ENCODE measurements around the gene DDAH1.
A peak's percentile ranks its signal among the peaks of the same experiment; 100 is the strongest.

The DDAH1 gene

DNA sequence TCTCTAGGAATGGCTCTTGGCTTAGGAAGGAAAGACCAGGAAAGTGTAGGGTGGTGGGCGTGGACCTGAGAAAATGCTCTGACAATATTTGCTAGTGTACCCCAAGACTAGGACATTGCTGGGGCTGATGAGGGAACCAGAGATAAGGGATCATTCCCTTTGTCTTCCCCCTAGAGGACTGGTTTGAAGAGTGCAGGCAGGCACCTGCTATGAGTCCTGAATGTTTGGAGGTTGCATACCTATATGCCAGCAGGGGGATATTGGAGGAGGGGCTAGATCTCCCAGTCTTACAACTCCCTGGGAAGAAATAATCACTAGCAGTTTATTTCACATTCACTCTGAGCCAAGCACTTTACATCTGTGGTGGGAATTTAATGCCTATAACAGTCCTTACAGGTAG lies 182.5 kb downstream of the DDAH1 start:
- DNase-seq (ENCODE audit: low read depth): no peak
- TF ChIP-seq, protein P1, sequence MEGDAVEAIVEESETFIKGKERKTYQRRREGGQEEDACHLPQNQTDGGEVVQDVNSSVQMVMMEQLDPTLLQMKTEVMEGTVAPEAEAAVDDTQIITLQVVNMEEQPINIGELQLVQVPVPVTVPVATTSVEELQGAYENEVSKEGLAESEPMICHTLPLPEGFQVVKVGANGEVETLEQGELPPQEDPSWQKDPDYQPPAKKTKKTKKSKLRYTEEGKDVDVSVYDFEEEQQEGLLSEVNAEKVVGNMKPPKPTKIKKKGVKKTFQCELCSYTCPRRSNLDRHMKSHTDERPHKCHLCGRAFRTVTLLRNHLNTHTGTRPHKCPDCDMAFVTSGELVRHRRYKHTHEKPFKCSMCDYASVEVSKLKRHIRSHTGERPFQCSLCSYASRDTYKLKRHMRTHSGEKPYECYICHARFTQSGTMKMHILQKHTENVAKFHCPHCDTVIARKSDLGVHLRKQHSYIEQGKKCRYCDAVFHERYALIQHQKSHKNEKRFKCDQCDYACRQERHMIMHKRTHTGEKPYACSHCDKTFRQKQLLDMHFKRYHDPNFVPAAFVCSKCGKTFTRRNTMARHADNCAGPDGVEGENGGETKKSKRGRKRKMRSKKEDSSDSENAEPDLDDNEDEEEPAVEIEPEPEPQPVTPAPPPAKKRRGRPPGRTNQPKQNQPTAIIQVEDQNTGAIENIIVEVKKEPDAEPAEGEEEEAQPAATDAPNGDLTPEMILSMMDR (IDR thresholded peaks at IDR 0.05; ENCODE audit: insufficient read depth, low read depth, low read length, missing control alignments): peak; percentile 14
- no peak overlapping the region for H3K4me3 ChIP-seq (ENCODE audit: low read length)

DNA sequence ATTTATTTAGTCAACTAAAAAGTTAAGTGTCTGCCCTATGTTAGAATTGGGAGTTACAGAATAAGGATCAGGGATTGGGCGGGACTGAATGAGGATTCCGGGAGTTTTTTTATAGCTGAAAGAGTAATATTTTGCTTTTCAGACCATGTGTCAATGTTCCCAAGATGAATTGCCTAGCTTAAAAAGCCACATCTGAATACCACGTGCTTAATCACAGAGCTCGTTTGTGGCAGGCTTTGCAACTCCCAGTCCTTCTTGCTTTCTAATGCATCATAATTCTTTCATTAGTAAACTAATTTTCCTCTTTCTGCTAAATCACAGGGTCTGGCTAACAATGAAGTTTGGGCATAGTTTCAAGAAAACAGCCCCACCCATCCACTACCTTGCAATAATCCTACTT lies 184.3 kb downstream of the DDAH1 start:
- no peak overlapping the region for H3K4me3 ChIP-seq (ENCODE audit: low read length)
- TF ChIP-seq, protein P1 (IDR thresholded peaks at IDR 0.05; ENCODE audit: insufficient read depth, low read depth, low read length, missing control alignments): no peak
- no peak for DNase-seq (ENCODE audit: low read depth)

DNA sequence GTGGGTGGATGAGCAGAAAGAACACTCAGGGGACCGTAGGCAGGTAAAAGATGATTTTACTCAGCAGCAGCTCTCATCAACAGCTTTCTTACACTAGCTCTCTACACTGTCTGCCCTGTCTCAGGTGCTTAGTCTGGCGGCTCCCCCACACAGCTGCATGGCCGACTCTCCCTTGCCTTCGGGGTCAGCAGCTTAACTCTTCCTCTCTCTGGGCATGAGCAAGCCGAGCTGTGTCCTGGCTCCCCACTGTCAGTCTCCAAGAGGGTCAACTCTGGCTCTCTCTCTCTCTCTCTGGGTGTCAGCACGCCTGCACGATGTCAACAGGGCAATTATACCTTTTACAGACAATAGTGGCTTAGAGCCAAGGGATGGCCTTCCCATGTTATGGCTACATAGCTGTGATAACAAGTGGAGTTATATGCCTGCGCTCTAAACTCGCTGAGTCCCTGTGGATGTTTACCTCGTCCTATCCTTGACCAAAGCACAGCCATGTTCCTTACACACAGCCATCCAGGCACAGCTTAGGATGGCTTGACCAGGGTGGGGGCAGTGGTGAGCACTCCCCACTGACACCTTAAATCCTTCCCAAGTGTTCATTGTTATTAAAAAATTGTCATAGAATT lies 185.4 kb downstream of the DDAH1 start:
- H3K4me3 ChIP-seq (ENCODE audit: low read length): no peak overlapping the region
- TF ChIP-seq, protein P1 (IDR thresholded peaks at IDR 0.05; ENCODE audit: insufficient read depth, low read depth, low read length, missing control alignments): no peak
- DNase-seq (ENCODE audit: low read depth): no peak

DNA sequence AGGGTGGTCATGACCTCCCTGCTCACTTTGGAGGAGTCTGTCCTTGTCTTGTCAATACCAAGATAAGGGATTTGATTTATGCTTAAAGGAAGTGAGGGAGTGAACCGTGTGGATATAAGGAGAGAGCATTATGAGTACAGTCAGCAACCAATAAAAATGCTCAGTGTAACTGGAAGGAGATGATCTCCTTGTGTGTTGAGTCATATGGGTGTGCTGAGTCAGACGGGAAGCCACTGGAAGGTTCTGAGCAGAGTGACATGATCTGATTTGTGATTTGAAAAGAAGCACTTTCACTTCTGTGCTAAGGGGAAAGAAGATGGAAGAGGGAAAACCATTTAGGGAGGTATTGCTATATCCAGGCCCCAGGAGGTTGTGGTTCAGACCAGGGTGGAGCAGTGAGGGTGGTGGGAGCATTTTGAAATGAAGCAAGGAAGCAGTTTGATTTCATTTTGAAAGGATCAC lies 186.1 kb downstream of the DDAH1 start:
- TF ChIP-seq, protein P1 (IDR thresholded peaks at IDR 0.05; ENCODE audit: insufficient read depth, low read depth, low read length, missing control alignments): no peak
- DNase-seq (ENCODE audit: low read depth): peak; percentile 95
- H3K4me3 ChIP-seq (ENCODE audit: low read length): no peak overlapping the region

DNA sequence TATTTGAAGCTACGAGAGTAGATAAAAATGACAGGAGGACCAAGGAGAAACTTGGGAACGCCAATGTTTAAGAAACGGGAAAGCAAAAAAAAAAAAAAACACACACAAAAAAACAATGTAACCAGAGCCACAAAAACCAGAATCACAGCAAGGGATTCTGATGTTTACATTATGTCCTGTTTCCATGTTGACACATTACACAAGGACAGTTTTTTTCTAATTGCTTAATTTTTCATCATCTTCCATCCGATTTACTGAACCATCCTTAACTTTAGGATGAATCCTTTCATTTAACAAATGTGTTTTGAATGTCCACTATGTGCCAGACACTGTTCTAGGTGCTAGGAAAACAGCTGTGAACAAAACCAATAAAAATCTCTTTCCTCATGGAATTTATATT lies 187.2 kb downstream of the DDAH1 start:
- H3K4me3 ChIP-seq (ENCODE audit: low read length): no peak overlapping the region
- no peak for DNase-seq (ENCODE audit: low read depth)
- TF ChIP-seq, protein P1 (IDR thresholded peaks at IDR 0.05; ENCODE audit: insufficient read depth, low read depth, low read length, missing control alignments): no peak

DNA sequence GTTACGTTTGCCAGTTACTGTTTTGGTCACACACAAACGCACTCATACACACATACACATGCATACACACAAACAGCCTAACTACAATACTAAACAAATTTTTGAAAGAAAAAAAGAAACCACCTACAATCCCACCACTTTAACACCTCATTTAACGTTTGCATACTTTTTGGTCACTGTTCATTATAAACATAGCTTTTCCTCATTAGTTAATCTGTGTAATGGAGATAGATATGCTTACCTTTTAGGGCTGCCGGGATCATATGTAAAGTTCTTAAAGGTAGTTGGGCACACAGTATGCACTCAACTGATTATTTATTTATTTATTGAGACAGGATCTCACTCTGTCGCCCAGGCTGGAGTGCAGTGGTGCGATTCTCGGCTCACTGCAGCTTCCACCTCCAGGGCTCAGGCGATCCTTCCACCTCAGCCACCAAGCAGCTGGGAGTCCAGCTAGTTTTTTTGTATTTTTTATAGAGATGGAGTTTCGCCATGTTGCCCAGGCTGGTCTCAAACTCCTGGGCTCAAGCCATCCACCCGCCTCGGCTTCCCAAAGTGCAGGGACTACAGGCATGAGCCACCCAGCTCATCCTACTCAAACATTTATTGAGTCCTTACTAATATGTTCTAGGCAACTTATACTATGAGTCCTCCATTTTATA lies 187.8 kb downstream of the DDAH1 start:
- peak overlapping the region; percentile 6 for H3K4me3 ChIP-seq (ENCODE audit: low read length)
- TF ChIP-seq, protein P1 (IDR thresholded peaks at IDR 0.05; ENCODE audit: insufficient read depth, low read depth, low read length, missing control alignments): no peak
- DNase-seq (ENCODE audit: low read depth): no peak

Data from epithelial cell of esophagus (primary cell).